ENCODE results near the gene ELMOD1.

The ELMOD1 gene

DNA sequence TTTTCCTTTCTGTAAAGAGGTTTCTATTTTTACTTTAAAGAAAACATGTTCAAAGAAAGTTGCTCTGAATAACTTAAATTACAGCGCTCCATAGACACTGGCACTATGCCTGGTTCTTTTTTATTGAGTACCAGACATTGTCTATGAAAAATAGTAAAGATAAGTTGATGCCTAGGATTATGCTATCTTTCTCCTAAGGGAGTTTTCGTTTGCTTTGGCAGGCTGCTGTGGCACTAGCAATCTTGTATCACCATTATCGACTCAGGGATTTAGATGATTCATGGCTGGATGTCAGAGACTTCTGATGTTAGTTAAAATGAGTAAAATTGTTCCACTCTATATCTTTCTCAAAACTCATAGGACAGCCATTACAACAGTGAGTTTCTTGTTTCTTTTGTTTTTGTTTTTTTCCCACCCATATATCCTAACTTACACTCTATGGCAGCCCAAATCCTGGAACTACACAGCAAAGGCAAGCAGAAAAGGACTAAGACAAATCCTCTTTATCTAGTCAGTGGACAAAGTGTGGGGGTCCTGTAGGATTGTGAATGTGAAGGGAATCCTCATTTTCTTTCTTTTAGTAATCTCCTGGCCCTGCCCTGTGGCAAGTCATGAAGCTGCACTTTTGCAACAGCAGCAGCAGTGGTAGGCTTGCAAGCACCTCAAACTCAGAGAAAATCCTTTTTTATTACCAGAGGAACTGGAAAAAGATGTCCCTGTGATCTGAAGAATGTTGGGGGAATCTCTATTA, 100.2 kb downstream of the ELMOD1 start:
- DNase-seq, result no peak

DNA sequence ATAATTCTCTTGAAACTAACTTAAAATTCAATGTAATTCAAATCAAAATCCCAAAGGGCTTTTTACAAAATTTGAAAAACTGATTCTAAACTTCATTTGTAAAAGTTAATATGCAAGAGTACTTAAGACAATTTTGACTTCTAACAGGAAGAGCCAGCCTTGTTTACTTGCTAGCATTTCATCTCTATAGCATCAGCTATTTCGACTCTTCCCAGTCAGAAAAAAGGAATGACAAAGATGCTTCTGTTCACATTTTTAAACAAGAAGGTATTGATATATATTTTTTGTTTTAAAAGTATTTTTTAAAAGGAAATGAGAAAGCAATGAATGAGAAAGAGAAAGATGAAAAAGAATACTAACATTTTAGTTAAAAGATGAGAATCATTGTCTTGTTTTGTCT, 104.5 kb downstream of the ELMOD1 start:
- DNase-seq, result no peak

DNA sequence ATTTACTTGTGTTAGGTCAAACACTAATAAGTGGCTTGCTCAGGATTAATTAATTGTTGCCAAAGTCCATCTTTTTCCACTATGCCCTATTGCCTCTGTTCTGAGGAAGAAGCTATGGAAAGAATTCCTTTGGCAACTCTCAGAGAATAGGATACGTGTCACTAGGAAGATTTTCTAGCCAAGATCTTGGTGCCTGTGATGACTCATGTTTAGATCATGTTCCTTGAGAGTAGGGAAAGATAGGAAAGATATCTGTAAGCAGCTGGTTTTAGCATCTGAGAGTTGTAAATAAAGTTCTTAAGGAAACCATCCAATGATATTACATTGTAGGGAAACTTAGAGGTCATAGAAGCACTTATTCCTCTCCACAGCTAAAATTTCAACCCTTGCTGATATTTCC, 105.2 kb downstream of the ELMOD1 start:
- DNase-seq, result no peak

DNA sequence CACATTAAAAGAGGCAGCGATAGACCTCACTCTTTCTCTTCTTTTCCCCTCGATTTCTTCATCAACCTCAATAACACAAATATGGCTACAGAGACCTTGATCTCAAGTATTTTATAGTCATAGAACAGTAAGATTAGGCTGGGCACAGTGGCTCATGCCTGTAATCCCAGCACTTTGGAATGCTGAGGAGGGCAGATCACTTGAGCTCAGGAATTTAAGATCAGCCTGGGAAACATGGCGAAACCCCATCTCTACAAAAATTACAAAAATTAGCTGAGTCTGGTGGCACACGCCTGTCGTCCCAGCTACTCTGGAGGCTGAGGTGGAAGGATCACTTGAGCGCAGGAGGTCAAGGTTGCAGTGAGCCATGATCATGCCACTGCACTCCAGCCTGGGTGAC, 106.3 kb downstream of the ELMOD1 start:
- DNase-seq, result no peak

DNA sequence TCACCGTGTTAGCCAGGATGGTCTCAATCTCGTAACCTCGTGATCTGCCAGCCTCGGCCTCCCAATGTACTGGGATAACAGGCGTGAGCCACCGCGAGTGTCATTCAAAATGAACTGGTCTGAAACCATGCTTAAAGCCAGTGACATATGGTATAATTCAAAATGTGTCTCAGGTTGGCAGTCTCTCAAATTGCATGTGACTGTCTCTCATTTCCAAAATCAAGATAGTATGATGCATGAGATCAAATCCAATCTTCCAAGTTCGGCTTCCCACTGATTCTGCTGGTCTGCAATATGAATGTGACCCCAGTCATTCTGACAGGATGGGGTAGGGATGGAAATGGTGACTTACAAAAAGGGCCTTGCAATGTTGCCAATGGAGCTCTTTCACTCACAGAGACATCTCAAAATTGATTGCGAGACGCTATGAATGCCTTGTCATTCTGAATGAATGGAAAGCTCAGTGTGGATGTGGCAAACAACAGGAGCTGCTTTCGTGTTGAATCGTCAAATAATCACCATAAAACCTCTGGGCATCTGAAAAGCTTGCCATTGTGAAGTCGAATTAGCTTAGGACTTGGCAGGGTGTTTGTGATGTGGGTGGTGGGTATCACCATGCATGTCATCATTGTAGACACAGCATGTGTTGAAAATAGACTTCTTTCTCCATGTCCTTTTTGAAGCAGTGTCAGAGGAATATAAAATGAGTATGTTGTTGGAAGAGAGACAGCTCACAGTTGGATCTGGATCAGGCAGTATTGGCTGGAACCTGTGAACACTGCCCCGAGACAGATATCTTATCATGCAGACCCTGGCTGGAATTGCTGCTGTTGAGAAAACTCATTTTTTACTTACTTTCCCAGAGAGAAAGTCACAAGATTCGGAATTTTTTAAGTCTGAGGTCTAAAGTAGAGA, 108.7 kb downstream of the ELMOD1 start:
- DNase-seq, result no peak

DNA sequence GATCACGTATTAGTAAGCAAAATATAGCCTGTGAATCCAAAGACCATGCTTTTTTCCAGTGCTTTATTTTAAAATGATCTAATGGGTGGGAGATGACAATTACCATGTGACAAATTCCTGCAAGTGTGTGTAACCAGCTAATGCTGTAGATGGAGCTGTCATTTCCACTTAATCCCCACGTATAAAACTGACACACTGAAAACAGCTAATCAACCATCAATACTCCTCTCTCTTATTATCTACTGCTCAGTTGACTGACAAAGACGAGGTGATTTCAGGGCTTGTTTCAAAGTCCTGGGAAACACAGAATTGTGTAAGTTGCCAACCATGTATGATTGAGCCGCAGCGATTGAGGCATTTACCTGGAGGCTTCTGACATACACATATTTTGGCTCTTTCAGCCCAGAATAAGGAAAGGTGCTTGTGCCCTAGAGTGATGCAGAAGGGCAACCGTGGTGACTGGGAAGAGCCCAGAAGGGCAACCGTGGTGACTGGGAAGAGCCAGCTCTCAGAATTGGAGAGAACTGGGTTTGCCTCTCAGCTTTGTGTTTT, 111.2 kb downstream of the ELMOD1 start:
- DNase-seq, result no peak

DNA sequence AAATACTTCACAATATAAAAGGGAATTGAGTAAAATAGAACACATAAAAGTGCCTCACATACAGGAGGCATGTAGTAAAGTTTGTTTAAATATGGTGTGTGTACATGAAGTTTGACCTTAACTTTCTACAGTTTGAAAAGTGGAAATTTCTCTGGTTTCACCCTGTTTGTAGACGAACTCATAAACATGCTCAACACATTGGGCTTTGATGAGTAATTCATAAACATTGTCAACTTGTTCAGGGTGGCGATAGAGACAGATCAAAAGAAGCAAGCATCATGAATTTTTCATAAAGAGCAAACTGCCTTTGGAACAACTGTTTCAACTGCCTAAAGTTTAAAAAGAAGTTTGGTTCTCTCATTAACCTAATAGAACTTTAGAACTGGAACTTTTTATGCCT, 111.8 kb downstream of the ELMOD1 start:
- no peak for DNase-seq

DNA sequence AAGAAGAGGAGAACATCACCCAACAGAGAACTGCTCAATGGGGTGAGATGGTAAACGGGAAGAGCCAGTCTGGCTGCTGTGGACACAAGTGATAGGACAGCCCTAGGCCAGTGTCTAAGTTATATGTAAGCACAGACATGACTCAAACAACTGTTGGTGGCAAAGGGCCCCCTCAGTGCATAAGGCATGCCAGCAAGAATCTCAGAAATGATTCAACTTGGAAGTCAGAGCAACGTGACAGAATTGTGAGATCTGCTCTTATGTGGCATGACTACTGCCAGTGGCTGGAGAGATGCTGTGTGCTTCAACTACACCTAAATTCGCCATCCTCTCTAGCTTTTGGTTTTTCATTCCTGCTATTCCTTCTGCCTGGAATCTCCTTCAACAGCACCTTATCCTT, 113.5 kb downstream of the ELMOD1 start:
- no peak for DNase-seq

DNA sequence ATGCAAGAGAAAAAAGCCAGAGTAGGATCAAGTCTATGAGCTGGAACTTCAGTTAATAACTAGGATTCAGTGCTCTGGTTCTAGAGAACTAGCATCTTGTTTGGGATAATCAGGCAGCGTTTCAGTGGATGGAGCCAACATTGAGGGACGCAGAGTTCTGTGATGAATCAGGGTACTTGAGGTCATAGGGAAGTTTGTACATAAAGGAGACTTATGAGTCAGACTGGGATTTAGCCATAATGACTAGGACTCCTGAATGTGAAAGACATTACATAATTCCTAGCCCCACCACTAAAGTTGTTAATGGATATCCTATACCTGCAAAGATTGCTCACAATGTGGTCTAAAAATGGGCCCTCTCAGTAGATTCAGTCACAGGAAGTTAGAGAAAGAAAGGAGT, 114.1 kb downstream of the ELMOD1 start:
- no peak for DNase-seq

DNA sequence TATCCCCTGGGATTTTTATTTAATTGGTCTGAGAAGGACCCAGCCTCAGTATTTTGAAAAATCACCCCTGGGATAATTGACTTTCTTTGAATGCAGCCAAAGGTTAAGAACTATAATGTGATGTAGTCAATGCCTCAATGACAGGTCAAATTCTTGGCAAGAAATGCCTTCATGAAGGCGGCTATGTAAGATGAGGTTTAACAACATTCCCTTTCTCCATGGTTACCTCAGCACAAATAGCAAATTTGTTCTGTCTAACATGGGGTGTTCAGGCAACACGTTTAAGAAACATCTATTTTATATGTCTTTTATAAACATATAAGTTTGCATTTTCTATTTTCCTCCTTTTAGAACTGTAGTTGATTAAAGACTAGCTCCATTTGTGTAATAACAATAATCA, 115.6 kb downstream of the ELMOD1 start:
- DNase-seq, result no peak

DNA sequence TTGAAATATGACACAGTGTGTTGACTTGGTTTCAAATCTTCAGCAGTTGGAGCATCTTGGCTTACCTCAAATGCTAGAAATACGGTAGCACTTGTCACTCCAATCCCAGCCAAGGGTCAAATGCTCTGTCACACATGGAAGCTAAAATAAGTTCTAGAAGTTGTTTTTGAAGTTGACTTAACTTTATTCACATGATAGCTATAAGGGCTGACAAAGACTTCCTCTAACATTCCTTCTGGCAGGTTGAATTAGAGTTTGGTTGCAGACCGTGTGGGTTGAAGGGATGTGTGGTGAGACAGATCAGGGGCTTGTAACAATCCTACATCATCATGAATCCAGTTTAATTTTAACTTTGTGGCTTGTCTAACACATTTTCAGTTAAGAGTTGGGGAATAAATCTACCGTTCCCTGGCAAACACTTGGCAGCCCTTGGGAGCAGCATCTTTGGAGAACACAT, 116.3 kb downstream of the ELMOD1 start:
- DNase-seq, result no peak

DNA sequence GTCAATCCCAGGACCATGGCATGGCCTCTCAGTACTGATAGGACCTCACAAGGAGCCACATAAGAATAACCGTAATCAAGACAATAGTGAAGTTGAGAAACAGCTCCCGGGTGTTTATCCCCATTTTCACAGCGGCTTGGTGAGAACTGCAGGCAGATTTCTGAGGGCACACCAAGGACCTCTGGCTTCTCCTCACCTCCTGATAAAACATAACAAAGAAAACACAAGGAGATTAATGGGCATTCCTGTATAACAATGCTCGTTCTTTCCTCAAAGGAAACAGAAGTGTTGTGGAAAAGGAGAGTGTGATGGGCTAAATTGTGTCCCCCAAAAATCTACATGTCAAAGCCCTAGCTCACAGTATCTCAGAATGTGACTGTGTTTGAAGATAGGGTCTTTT, 116.9 kb downstream of the ELMOD1 start:
- DNase-seq, result no peak

DNA sequence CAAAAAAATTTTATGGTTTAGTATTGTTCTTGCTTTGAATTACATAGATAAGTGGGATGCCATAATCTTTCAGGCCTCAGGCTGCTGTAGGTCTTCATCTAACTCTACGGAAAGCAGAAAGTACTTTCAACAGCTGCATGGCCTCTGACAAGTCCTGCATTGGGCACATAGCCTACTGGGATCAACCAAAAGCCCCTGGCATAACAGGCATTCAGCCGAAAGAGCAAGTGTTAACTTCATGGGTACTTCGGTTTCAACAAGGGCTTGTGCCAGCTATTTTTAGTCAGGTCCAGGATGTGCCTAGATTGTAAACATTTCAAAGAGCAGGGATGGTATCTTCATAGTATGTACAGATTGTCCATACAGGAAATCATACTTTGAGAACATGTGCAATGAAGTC, 117.8 kb downstream of the ELMOD1 start:
- no peak for DNase-seq

DNA sequence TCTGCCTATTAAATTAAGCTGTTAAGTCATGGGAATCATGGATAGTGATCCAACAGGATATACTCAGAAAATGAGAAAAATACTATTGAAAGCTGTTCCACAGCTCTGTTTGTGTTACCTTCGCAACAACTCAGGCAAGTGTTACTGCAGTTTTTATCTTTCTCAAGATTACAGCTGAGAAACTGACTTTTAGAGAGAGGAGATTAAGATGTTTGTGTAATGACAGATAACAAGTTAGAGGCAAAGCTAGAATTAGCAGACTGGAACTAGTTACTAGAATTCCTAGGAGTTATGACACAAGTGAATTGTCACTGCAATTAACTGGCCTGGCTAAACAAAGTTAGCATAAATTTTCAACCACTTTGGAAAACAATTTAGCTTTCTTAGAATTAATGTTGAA, 119.4 kb downstream of the ELMOD1 start:
- no peak for DNase-seq

DNA sequence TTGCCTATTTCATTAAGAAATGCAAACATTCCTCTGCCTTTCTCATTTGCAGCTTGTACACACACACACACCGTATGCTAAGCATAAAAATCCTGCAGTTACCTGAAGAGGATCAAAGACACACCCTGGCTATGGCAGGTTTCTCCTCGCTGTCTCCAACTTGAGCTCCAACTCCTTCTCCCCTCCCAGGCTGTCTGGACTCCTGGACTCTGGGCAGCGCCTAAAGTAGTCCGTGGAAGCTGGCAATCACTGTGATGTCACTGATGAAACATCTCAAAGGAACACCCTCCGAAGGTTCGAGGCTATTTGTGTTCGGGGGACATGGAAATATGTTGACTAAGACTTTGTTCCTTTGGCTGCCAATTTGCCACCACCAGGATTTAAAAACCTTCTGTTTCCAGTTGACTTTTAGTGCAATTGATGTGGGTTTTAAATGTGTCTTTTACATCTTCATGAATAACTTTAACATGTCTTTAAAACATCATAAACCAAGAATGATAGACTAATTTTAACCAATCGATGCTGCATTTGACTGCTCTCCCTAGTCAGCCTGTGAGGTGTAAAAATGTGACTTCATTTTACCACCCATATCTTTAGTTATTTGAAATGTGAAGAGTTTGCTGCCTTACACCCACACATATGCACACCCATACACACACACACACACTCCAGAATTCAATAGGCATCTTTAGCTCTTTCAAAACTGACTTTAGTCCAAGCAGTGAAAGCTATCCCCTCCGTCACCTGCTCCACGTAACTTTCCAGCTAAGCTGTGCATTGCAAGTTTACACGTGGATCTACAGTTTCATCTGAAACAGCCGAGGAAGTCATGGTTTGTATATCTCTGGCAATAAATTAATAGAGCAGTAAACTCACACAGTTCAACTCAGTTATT, 121.2 kb downstream of the ELMOD1 start, which contains the start of gene SLN:
SLN (minus strand) TSS at position 196 of the 895 bp plus-strand sequence.
- no peak for DNase-seq

DNA sequence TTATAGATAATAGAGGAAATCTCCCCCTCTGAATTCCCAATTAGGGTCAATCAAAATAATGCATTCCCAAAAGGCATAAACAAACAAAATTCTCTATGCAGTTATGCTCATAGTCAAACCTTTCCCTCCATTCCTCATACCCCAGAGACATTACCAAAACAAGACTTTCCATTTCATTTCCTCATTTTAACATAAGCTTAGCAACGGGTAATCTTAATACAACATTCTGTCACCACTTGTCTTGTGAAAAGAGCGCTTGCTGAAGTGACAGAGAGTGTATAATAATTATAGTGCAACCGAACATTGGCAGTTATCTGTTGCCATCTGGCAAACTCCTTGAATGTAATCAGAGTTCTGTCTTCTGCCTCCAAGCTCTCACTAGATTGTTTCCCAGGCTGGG, 122.1 kb downstream of the ELMOD1 start:
- no peak for DNase-seq
